ENCODE results near the gene NELL2. TPM values are rescaled to one million over a fixed set of nuclear protein-coding genes. Genes with fewer than 3 reads are reported as not detected.

Gene NELL2
- total and polyA plus RNA-seq, 9 of the 15 experiments (the other 6 are each of a cell fraction or from before 2014, with no cell fraction given): 0.32 to 1.1 (median 0.53) TPM

- Histone ChIP-seq H3K9me3 (replicated peaks; ENCODE audit: control insufficient read depth, insufficient read depth, low read depth, low read length) (no peaks in the 10 kb centered on the region), H4K20me1 (replicated peaks; ENCODE audit: control insufficient read depth, insufficient read depth, low read length) (no peaks in the 10 kb centered on the region), H3K4me3 (no peak overlapping the region), H2AFZ (ENCODE audit: low read depth, low read length) (no peak overlapping the region), H3K4me2 (ENCODE audit: insufficient read depth, low read length) (no peak overlapping the region), H3K79me2 (ENCODE audit: control insufficient read depth, insufficient read depth, low read length) (no peaks in the 10 kb centered on the region), H3K9ac (ENCODE audit: insufficient read depth in 1 of 2, low read depth in 2 of 2, low read length in 2 of 2) (no peak overlapping the region), H3K27ac (ENCODE audit: extremely low read depth, low read depth, low read length) (no peak overlapping the region), H3K9me1 (ENCODE audit: control insufficient read depth, insufficient read depth, low read length) (no peaks in the 10 kb centered on the region), H3K4me1 (replicated peaks in 1 of 2; ENCODE audit: control insufficient read depth in 2 of 2, insufficient read depth in 2 of 2, low read length in 2 of 2) (no peaks in the 10 kb centered on the region), H3K27me3 (ENCODE audit: control insufficient read depth in 2 of 2, insufficient read depth in 2 of 2, low read length in 2 of 2) (no peaks in the 10 kb centered on the region), H3K36me3 (ENCODE audit: control insufficient read depth, insufficient read depth, low read length) (no peaks in the 10 kb centered on the region)
- BruUV-seq (replicated peaks): no TSS peak
- intact Hi-C loops (cut with micrococcal nuclease): no loop called here
- ATAC-seq (no peak), DNase-seq (ENCODE audit: extremely low read depth in 1 of 4, low spot score in 3 of 4) (no peak), FAIRE-seq (no peak)
- ChIA-PET CTCF (ENCODE audit: low intra/inter-chr PET ratio) (no interaction called here), POLR2A (no interaction called here)
- in situ Hi-C loops (cut with MboI): no loop called here
- WGBS (ENCODE audit: insufficient coverage, low coverage, missing lambda C conversion rate): 1% methylated on average over 5 of the region's 5 CpGs
- TF ChIP-seq, protein P1, sequence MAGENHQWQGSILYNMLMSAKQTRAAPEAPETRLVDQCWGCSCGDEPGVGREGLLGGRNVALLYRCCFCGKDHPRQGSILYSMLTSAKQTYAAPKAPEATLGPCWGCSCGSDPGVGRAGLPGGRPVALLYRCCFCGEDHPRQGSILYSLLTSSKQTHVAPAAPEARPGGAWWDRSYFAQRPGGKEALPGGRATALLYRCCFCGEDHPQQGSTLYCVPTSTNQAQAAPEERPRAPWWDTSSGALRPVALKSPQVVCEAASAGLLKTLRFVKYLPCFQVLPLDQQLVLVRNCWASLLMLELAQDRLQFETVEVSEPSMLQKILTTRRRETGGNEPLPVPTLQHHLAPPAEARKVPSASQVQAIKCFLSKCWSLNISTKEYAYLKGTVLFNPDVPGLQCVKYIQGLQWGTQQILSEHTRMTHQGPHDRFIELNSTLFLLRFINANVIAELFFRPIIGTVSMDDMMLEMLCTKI (IDR thresholded peaks at IDR 0.05; ENCODE audit: partially characterized antibody): no peak
- TF ChIP-seq TRIM28 (IDR thresholded peaks at IDR 0.05): no peak
- TF ChIP-seq ZNF592 (IDR thresholded peaks at IDR 0.05): no peak
- no peak for TF ChIP-seq RCOR1 (IDR thresholded peaks at IDR 0.05; ENCODE audit: borderline replicate concordance in 1 of 2, low read depth in 2 of 2, low read length in 2 of 2)
- no peak for TF ChIP-seq EZH2 (IDR thresholded peaks at IDR 0.05; ENCODE audit: borderline replicate concordance, low read depth, low read length)
- no peak for TF ChIP-seq KDM5B (IDR thresholded peaks at IDR 0.05; ENCODE audit: insufficient replicate concordance, low read depth, low read length)
- no peak for TF ChIP-seq E4F1 (CRISPR knock-in tag; IDR thresholded peaks at IDR 0.05; ENCODE audit: borderline replicate concordance)
- no peak for TF ChIP-seq MBD1 (CRISPR knock-in tag; IDR thresholded peaks at IDR 0.05)
- no peak for TF ChIP-seq JUNB (CRISPR knock-in tag; conservative IDR thresholded peaks at IDR 0.05)
- TF ChIP-seq EHMT2 (IDR thresholded peaks at IDR 0.05): no peak
Measured at GRCh38 chr12:44627387-44628166, 248.5 kb downstream of the NELL2 start.

Measured in K562 (cell line).